Skeletal muscle tissue (tissue), 4 donors: ENCODE results near the gene PLPP4. TPM values are rescaled to one million over a fixed set of nuclear protein-coding genes. Genes with fewer than 3 reads are reported as not detected.

Source experiments
- H3K27ac ChIP-seq: one replicate; pipeline ENCODE4 v1.7.0; 2013; ENCODE audit warnings: mild to moderate bottlenecking, low read depth, low read length, inconsistent platforms
- H3K27me3 ChIP-seq, 3 donors: one replicate each; pipeline ENCODE4 v1.7.0; 2013; ENCODE audit warnings: low read length in 3 of 3; ENCODE audit not compliant: control insufficient read depth in 3 of 3, insufficient read depth in 3 of 3
- H3K36me3 ChIP-seq, 3 donors: one replicate each; pipeline ENCODE4 v1.7.0; 2013; ENCODE audit warnings: low read length in 3 of 3; ENCODE audit not compliant: control insufficient read depth in 3 of 3, insufficient read depth in 3 of 3
- H3K4me1 ChIP-seq, 3 donors: one replicate each; pipeline ENCODE4 v1.7.0; 2013; ENCODE audit warnings: low read length in 3 of 3, mild to moderate bottlenecking in 3 of 3; ENCODE audit not compliant: control insufficient read depth in 3 of 3, insufficient read depth in 3 of 3
- H3K4me3 ChIP-seq, 3 donors: one replicate each; pipeline ENCODE4 v1.7.0; 2013; ENCODE audit warnings: low read length in 3 of 3
- H3K9ac ChIP-seq, 3 donors: one replicate each; pipeline ENCODE4 v1.7.0; 2013; ENCODE audit warnings: low read length in 3 of 3, mild to moderate bottlenecking in 3 of 3, moderate library complexity in 2 of 3, low read depth in 1 of 3
- H3K9me3 ChIP-seq, 3 donors: one replicate each; pipeline ENCODE4 v1.7.0; 2013; ENCODE audit warnings: low read length in 3 of 3; ENCODE audit not compliant: control insufficient read depth in 3 of 3
- total RNA-seq: library from RNA; depleted of rRNA; stranded (reverse); fragments of >200 nt; gene quantifications from one replicate; pipeline ENCODE4 v1.2.3, GENCODE V29; 2014
- donor health status: Osteomylitis.

PLPP4 gene
- total RNA-seq, 1 donor from 2014 or later, result 0.52 TPM

GRCh38 chr10:120466006-120466405, 9.0 kb downstream of the PLPP4 start:
- H3K36me3 ChIP-seq, result no peaks in the 10 kb centered on the region
- no peaks in the 10 kb centered on the region for H3K9me3 ChIP-seq
- no peaks in the 10 kb centered on the region for H3K4me1 ChIP-seq
- H3K9ac ChIP-seq, result no peak overlapping the region
- no peak overlapping the region for H3K4me3 ChIP-seq
- no peak overlapping the region for H3K27ac ChIP-seq
- H3K27me3 ChIP-seq, result peaks cover 0 to 11% (median 9%) of the 10 kb centered on the region in 3 donors

GRCh38 chr10:120473593-120473992, 16.6 kb downstream of the PLPP4 start:
- Histone ChIP-seq H3K4me1 (no peaks in the 10 kb centered on the region), H3K27me3 (peaks cover 0 to 3% (median 0%) of the 10 kb centered on the region in 3 donors), H3K9ac (no peak overlapping the region), H3K4me3 (no peak overlapping the region), H3K36me3 (no peaks in the 10 kb centered on the region), H3K9me3 (peaks cover 0 to 2% (median 0%) of the 10 kb centered on the region in 3 donors), H3K27ac (no peak overlapping the region)

DNA sequence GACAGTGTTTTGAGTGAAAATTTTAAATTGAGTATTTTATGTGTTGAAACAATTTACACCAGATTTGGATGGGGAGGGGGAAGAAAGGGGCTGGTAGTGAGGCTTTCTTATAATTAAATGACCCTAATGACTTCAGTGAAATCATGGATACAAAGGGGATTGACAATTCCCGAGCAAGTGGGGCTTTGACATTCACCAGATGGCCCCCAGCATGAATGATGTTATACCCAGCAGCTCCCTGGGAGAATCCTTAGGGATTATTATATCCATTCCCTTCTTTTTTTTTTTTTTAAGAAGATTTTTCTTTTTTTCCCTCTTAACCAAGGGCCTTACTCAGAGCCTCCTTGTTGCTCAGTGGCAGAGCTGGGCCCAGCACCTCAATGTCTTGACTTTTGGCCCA, 17.9 kb downstream of the PLPP4 start:
- H3K36me3 ChIP-seq, result no peaks in the 10 kb centered on the region
- peaks cover 0 to 3% (median 0%) of the 10 kb centered on the region in 3 donors for H3K27me3 ChIP-seq
- peaks cover 0 to 2% (median 0%) of the 10 kb centered on the region in 3 donors for H3K9me3 ChIP-seq
- H3K4me3 ChIP-seq, result no peak overlapping the region
- H3K27ac ChIP-seq, result no peak overlapping the region
- H3K4me1 ChIP-seq, result no peaks in the 10 kb centered on the region
- no peak overlapping the region for H3K9ac ChIP-seq

DNA sequence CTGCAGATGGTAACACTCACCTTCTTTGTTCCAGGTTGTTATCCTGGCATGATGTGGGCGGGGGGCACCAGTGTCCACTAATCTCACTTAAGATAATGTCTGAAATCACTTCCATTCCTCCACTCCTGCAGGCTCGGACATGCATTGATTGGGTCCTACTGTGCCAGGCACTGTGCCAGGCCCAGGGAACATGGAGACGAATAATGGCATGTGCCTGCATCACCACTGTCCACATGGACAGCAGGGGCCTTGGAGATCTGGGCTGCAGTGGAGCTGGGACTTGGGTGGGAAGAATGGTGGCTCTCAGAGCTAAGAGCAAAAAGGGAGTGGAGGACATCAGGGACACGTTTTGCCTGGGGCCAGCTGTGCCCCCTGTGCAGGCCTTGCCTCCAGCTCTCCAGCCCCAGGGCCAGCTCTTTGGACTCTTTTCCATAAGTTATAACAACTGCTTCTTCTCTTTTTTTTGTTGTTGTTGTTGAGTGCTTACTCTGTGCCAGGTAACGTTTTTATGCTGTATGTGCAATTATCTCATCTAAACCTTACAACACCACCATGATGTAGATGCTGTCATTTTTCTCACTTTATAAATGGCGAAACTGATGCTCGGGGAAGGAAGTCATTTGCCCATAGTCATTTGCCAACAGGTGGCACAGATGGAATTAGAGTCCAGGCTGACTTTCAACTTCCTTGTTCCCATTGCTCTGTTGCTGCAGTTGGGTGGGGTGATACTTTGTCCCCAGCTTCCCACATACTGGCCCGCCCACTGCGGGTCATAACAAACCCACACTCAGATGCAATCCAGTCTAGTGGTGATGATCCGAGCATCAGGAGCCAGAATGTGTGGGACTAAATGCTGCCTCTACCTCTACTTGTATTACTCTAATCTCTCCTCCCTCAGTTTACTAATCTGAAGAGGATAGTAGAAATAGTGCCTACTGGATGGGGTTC, 19.1 kb downstream of the PLPP4 start:
- H3K36me3 ChIP-seq, result no peaks in the 10 kb centered on the region
- H3K4me1 ChIP-seq, result no peaks in the 10 kb centered on the region
- H3K9ac ChIP-seq, result no peak overlapping the region
- no peak overlapping the region for H3K27ac ChIP-seq
- H3K9me3 ChIP-seq, result peaks cover 0 to 2% (median 0%) of the 10 kb centered on the region in 3 donors
- H3K27me3 ChIP-seq, result peaks cover 0 to 8% (median 0%) of the 10 kb centered on the region in 3 donors
- no peak overlapping the region for H3K4me3 ChIP-seq

DNA sequence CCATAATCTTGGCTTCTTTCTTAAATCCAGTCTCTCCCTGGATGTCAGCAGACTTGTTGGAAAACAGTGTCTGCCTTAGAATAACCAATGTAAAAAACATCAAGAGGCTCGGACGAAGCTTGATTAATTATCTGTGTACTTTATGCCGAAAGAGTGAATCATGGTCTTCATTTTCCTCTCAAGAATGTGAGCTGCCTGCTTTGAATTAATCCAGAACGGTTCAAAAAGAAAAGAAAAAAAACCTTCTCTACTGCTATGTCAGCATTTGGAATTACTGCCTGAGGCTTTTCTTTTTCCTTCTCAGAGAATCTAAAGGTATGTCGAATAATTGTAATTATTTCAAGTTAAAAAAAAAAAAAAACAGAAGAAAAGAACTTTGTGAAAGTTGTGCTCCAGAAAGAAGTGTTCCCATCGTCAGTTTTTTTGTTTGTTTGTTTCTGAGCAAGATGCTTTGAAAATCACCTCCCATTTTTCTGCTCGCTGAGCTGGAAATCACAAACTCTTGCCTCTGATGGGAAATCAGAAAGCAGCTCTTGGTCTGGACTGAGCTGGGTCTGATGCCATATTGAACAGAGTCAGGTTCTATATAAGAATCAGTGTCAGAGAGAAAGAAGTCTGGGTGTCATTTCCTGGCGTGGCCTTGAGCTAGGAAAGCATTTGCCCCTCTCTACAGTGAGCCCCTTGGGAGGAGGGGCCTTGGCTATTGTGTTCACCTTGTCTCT, 20.2 kb downstream of the PLPP4 start:
- H3K9ac ChIP-seq, result no peak overlapping the region
- H3K27me3 ChIP-seq, result peaks cover 0 to 9% (median 0%) of the 10 kb centered on the region in 3 donors
- no peaks in the 10 kb centered on the region for H3K4me1 ChIP-seq
- peaks cover 0 to 2% (median 0%) of the 10 kb centered on the region in 3 donors for H3K9me3 ChIP-seq
- no peak overlapping the region for H3K4me3 ChIP-seq
- H3K36me3 ChIP-seq, result no peaks in the 10 kb centered on the region
- H3K27ac ChIP-seq, result no peak overlapping the region

- peaks cover 0 to 9% (median 0%) of the 10 kb centered on the region in 3 donors for H3K27me3 ChIP-seq
- H3K4me3 ChIP-seq, result no peak overlapping the region
- peaks cover 0 to 2% (median 0%) of the 10 kb centered on the region in 3 donors for H3K9me3 ChIP-seq
- no peak overlapping the region for H3K9ac ChIP-seq
- no peak overlapping the region for H3K27ac ChIP-seq
- H3K4me1 ChIP-seq, result no peaks in the 10 kb centered on the region
- no peaks in the 10 kb centered on the region for H3K36me3 ChIP-seq
These were observed 20.7 kb downstream of the PLPP4 start for GRCh38 chr10:120477743-120478141.

GRCh38 chr10:120478386-120478785, 21.4 kb downstream of the PLPP4 start:
- no peak overlapping the region for H3K4me3 ChIP-seq
- H3K9me3 ChIP-seq, result peaks cover 0 to under 1% (median 0%) of the 10 kb centered on the region in 3 donors
- H3K9ac ChIP-seq, result no peak overlapping the region
- no peaks in the 10 kb centered on the region for H3K4me1 ChIP-seq
- H3K27ac ChIP-seq, result no peak overlapping the region
- peaks cover 0 to 9% (median 0%) of the 10 kb centered on the region in 3 donors for H3K27me3 ChIP-seq
- H3K36me3 ChIP-seq, result no peaks in the 10 kb centered on the region

DNA sequence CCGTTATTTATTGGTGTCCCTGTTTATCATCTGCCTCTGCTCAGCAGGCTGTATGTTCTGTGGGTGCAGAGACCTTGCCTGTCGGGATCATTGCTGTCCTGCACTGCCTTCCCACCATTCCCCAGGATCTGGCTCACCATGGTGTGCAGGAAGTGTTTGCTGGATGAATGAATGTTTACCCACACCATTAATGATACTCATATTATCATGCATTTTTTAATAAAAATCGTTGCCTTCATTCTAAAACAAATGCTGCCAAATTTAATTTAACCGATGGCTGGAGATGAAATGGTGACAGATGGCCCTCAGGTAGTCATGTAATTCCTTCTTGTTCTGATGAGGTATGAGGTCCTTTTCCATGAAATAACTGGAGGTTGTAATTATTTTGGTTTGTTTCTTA, 22.5 kb downstream of the PLPP4 start:
- peaks cover 0 to 9% (median 0%) of the 10 kb centered on the region in 3 donors for H3K27me3 ChIP-seq
- H3K4me3 ChIP-seq, result no peak overlapping the region
- H3K9me3 ChIP-seq, result peaks cover 0 to 2% (median 0%) of the 10 kb centered on the region in 3 donors
- H3K36me3 ChIP-seq, result no peaks in the 10 kb centered on the region
- H3K9ac ChIP-seq, result no peak overlapping the region
- H3K4me1 ChIP-seq, result no peaks in the 10 kb centered on the region
- no peak overlapping the region for H3K27ac ChIP-seq

- Histone ChIP-seq H3K9me3 (peaks cover 0 to 5% (median 0%) of the 10 kb centered on the region in 3 donors), H3K4me1 (no peaks in the 10 kb centered on the region), H3K27ac (no peak overlapping the region), H3K4me3 (no peak overlapping the region), H3K36me3 (no peaks in the 10 kb centered on the region), H3K9ac (no peak overlapping the region), H3K27me3 (peaks cover 0 to 9% (median 0%) of the 10 kb centered on the region in 3 donors)
These were observed 23.1 kb downstream of the PLPP4 start for GRCh38 chr10:120480065-120480600.
